ENCODE results near the gene BET1L. TPM values are rescaled to one million over a fixed set of nuclear protein-coding genes. Genes with fewer than 3 reads are reported as not detected.
A peak's percentile ranks its signal among the peaks of the same experiment; 100 is the strongest.

The BET1L gene
- total and polyA plus RNA-seq, 2 experiments from 2014 or later = 19.5 to 22.8 TPM

GRCh38 chr11:235609-235996 is 28.4 kb upstream of the BET1L start:
- Histone ChIP-seq H3K79me2 (replicated peaks; ENCODE audit: insufficient read depth) (peaks cover 26% of the 10 kb centered on the region), H3K4me3 (peak overlapping the region; percentile 88), H4K20me1 (replicated peaks; ENCODE audit: insufficient read depth) (peaks cover 15% of the 10 kb centered on the region), H3K27me3 (ENCODE audit: insufficient read depth) (no peaks in the 10 kb centered on the region), H3K36me3 (ENCODE audit: insufficient read depth) (0 out of 2 replicates have a peak, but pooled peaks cover 5% of the 10 kb centered on the region), H3K9me2 (ENCODE audit: insufficient read depth) (no peaks in the 10 kb centered on the region), H3K4me1 (ENCODE audit: insufficient read depth) (peaks cover 10% of the 10 kb centered on the region), H3K27ac (ENCODE audit: low read depth) (no peak overlapping the region), H3F3A (replicated peaks; ENCODE audit: low read depth) (peaks cover 11% of the 10 kb centered on the region; the same call in 1 of the 2 replicates), H2AFZ (peak overlapping the region; percentile 94), H3K4me2 (peak overlapping the region; percentile 92)
- Mint-ChIP-seq H3K4me1 (0 out of 3 replicates have a peak, but pooled peaks cover 4% of the 10 kb centered on the region), H3K4me3 (peak overlapping the region; percentile 93), H3K27me3 (ENCODE audit: insufficient read depth, low read depth, poor library complexity) (peaks cover 5% of the 10 kb centered on the region), H3K27ac (0 out of 2 replicates have a peak overlapping the region, but pooled peaks have one; percentile 13), H3K9me3 (no peaks in the 10 kb centered on the region), H3K36me3 (ENCODE audit: low read depth) (peaks cover 7% of the 10 kb centered on the region)
- no peak for TF ChIP-seq CREB1 (CRISPR knock-in tag; IDR thresholded peaks at IDR 0.05; ENCODE audit: low read depth)
- ATAC-seq (no peak), DNase-seq (ENCODE audit: low spot score) (no peak)

GRCh38 chr11:235180-235579 is 28.0 kb upstream of the BET1L start:
- no peaks in the 10 kb centered on the region for H3K9me2 ChIP-seq (ENCODE audit: insufficient read depth)
- H3K9me3 Mint-ChIP-seq = no peaks in the 10 kb centered on the region
- peaks cover 5% of the 10 kb centered on the region for H3K27me3 Mint-ChIP-seq (ENCODE audit: insufficient read depth, low read depth, poor library complexity)
- TF ChIP-seq ETS1 (IDR thresholded peaks at IDR 0.05) = no peak
- TF ChIP-seq CTCF (conservative IDR thresholded peaks at IDR 0.05; ENCODE audit: low read depth in 2 of 2) = no peak
- H3K27ac Mint-ChIP-seq = no peak overlapping the region
- H4K20me1 ChIP-seq (replicated peaks; ENCODE audit: insufficient read depth) = peaks cover 15% of the 10 kb centered on the region
- peak overlapping the region; percentile 93 for H3K4me3 Mint-ChIP-seq
- DNase-seq (ENCODE audit: low spot score) (no peak), ATAC-seq (no peak)
- no peak overlapping the region for H3K27ac ChIP-seq (ENCODE audit: low read depth)
- H3K79me2 ChIP-seq (replicated peaks; ENCODE audit: insufficient read depth) = peaks cover 26% of the 10 kb centered on the region
- H3K4me3 ChIP-seq = peak overlapping the region; percentile 88
- 0 out of 3 replicates have a peak, but pooled peaks cover 4% of the 10 kb centered on the region for H3K4me1 Mint-ChIP-seq
- H3K4me2 ChIP-seq = peak overlapping the region; percentile 92
- H3K4me1 ChIP-seq (ENCODE audit: insufficient read depth) = peaks cover 10% of the 10 kb centered on the region
- H3K36me3 Mint-ChIP-seq (ENCODE audit: low read depth) = peaks cover 3% of the 10 kb centered on the region
- H3F3A ChIP-seq (replicated peaks; ENCODE audit: low read depth) = peaks cover 11% of the 10 kb centered on the region; the same call in 1 of the 2 replicates
- H2AFZ ChIP-seq = no peak overlapping the region
- 0 out of 2 replicates have a peak, but pooled peaks cover 5% of the 10 kb centered on the region for H3K36me3 ChIP-seq (ENCODE audit: insufficient read depth)
- H3K27me3 ChIP-seq (ENCODE audit: insufficient read depth) = no peaks in the 10 kb centered on the region

GRCh38 chr11:232783-233565 is 25.8 kb upstream of the BET1L start:
- Histone ChIP-seq H4K20me1 (replicated peaks; ENCODE audit: insufficient read depth) (peaks cover 5% of the 10 kb centered on the region), H3K79me2 (replicated peaks; ENCODE audit: insufficient read depth) (peaks cover 14% of the 10 kb centered on the region), H3K4me1 (ENCODE audit: insufficient read depth) (peaks cover 10% of the 10 kb centered on the region), H2AFZ (no peak overlapping the region), H3K27me3 (ENCODE audit: insufficient read depth) (no peaks in the 10 kb centered on the region), H3K4me3 (no peak overlapping the region), H3K4me2 (no peak overlapping the region), H3K36me3 (ENCODE audit: insufficient read depth) (no peaks in the 10 kb centered on the region), H3F3A (replicated peaks; ENCODE audit: low read depth) (0 out of 2 replicates have a peak, but pooled peaks cover 5% of the 10 kb centered on the region), H3K9me2 (ENCODE audit: insufficient read depth) (no peaks in the 10 kb centered on the region), H3K27ac (ENCODE audit: low read depth) (no peak overlapping the region)
- no peak for ATAC-seq
- H3K4me1 Mint-ChIP-seq = 0 out of 3 replicates have a peak, but pooled peaks cover 4% of the 10 kb centered on the region
- H3K27ac Mint-ChIP-seq = no peak overlapping the region
- no peak for DNase-seq (ENCODE audit: low spot score)
- peaks cover 6% of the 10 kb centered on the region for H3K27me3 Mint-ChIP-seq (ENCODE audit: insufficient read depth, low read depth, poor library complexity)
- no peaks in the 10 kb centered on the region; the same call in 2 of the 3 replicates for H3K36me3 Mint-ChIP-seq (ENCODE audit: low read depth)
- no peak overlapping the region for H3K4me3 Mint-ChIP-seq
- H3K9me3 Mint-ChIP-seq = no peaks in the 10 kb centered on the region
- no peak for TF ChIP-seq JUNB (IDR thresholded peaks at IDR 0.05; ENCODE audit: unreplicated experiment)
- no peak for TF ChIP-seq NANOG (IDR thresholded peaks at IDR 0.05; ENCODE audit: borderline replicate concordance)
- no peak for TF ChIP-seq ZNF331 (CRISPR knock-in tag; IDR thresholded peaks at IDR 0.05; ENCODE audit: low read depth)
